Tibial artery (tissue), 4 donors: ENCODE data around the gene RNASEH1.
"Not testable (repeated sequence)": the region's sequence is repeated elsewhere in the genome, so short reads cannot be mapped to it uniquely, and the experiment has no call there.

Experiments used
- DNase-seq, 2 donors: peaks; one replicate each; pipeline ENCODE4 v3.0.0-alpha.2; 2019
- H3K27ac ChIP-seq, 2 donors: fragments of 200-600 bp; sonication (generic) in 1 of 2; 1 replicate in 1 of 2; 2 replicates in 1 of 2; pipeline ENCODE4 v1.5.1; 2018 to 2019; ENCODE audit warnings: mild to moderate bottlenecking in 1 of 2
- H3K27me3 ChIP-seq, 2 donors: fragments of 200-600 bp; sonication (generic) in 1 of 2; one replicate each; pipeline versions ENCODE4 v1.5.1 to v1.6.0; 2016 to 2019
- H3K36me3 ChIP-seq, 3 donors: fragments of 200-600 bp; sonication (generic) in 2 of 3; one replicate each; pipeline ENCODE4 v1.5.1; 2016 to 2019; ENCODE audit warnings: mild to moderate bottlenecking in 2 of 3
- H3K4me1 ChIP-seq, 4 donors: fragments of 200-600 bp; sonication (generic) in 2 of 4; 1 replicate in 3 of 4; 2 replicates in 1 of 4; pipeline ENCODE4 v1.5.1; 2016 to 2019
- H3K4me3 ChIP-seq, 2 donors: fragments of 200-600 bp; sonication (generic) in 1 of 2; 1 replicate in 1 of 2; 2 replicates in 1 of 2; pipeline ENCODE4 v1.5.1; 2018 to 2019; ENCODE audit warnings: mild to moderate bottlenecking in 2 of 2
- H3K9me3 ChIP-seq, 3 donors: fragments of 200-600 bp; sonication (generic) in 1 of 3; one replicate each; pipeline ENCODE4 v1.5.1; 2016 to 2019
- CTCF ChIP-seq, 2 experiments: fragments of 200-600 bp in 1 of 2; fragments of 450-650 bp in 1 of 2; IDR thresholded peaks; one replicate each; pipeline ENCODE4 v1.5.1; 2017 to 2019; ENCODE audit warnings: antibody characterized with exemption in 2 of 2, mild to moderate bottlenecking in 1 of 2, moderate library complexity in 1 of 2
- intact Hi-C: fragments of 100-400 bp; cut with DNase I; formaldehyde crosslinking; loops from one replicate; pipeline ENCODE4 v1.15.0; 2023; ENCODE audit warnings: low total_unique reads

Gene RNASEH1

GRCh38 chr2:3572620-3573019 is 14.5 kb upstream of the RNASEH1 start:
- Histone ChIP-seq H3K4me1 (peaks cover 0 to 26% (median 20%) of the 10 kb centered on the region in 4 donors), H3K4me3 (no peak overlapping the region), H3K9me3 (no peaks in the 10 kb centered on the region), H3K36me3 (peaks cover 11 to 15% (median 12%) of the 10 kb centered on the region in 3 donors), H3K27me3 (no peaks in the 10 kb centered on the region), H3K27ac (no peak overlapping the region)
- no peak for TF ChIP-seq CTCF (IDR thresholded peaks at IDR 0.05)
- intact Hi-C loops = no loop called here
- no peak for DNase-seq

- Histone ChIP-seq H3K4me3 (no peak overlapping the region), H3K4me1 (peaks cover 0 to 13% (median 7%) of the 10 kb centered on the region in 4 donors), H3K27ac (no peak overlapping the region), H3K36me3 (peaks cover 0 to 1% (median 0%) of the 10 kb centered on the region in 3 donors), H3K9me3 (no peaks in the 10 kb centered on the region), H3K27me3 (no peaks in the 10 kb centered on the region)
- intact Hi-C loops = no loop called here
- TF ChIP-seq CTCF (IDR thresholded peaks at IDR 0.05) = no peak
- DNase-seq = no peak
These were observed 13.2 kb upstream of the RNASEH1 start for GRCh38 chr2:3571284-3571683.

- H3K4me3 ChIP-seq, H3K9me3 ChIP-seq, DNase-seq, H3K27me3 ChIP-seq, H3K36me3 ChIP-seq, H3K27ac ChIP-seq, H3K4me1 ChIP-seq, intact Hi-C loops: not testable (repeated sequence)
These were observed 11.5 kb upstream of the RNASEH1 start for GRCh38 chr2:3569656-3570055.

GRCh38 chr2:3566806-3567205 is 8.7 kb upstream of the RNASEH1 start:
- no peak for TF ChIP-seq CTCF (IDR thresholded peaks at IDR 0.05)
- Histone ChIP-seq H3K27me3 (no peaks in the 10 kb centered on the region), H3K27ac (no peak overlapping the region), H3K36me3 (peaks cover 0 to 4% (median 0%) of the 10 kb centered on the region in 3 donors), H3K4me1 (no peaks in the 10 kb centered on the region), H3K4me3 (no peak overlapping the region), H3K9me3 (no peaks in the 10 kb centered on the region)
- intact Hi-C loops = no loop called here
- DNase-seq = no peak

- DNase-seq = no peak
- H3K4me3 ChIP-seq = no peak overlapping the region
- H3K9me3 ChIP-seq = no peaks in the 10 kb centered on the region
- H3K4me1 ChIP-seq = no peaks in the 10 kb centered on the region
- intact Hi-C loops = no loop called here
- no peak for TF ChIP-seq CTCF (IDR thresholded peaks at IDR 0.05)
- H3K27me3 ChIP-seq = no peaks in the 10 kb centered on the region
- H3K27ac ChIP-seq = no peak overlapping the region
- H3K36me3 ChIP-seq = peaks cover 0 to 6% (median 0%) of the 10 kb centered on the region in 3 donors
These were observed 7.0 kb upstream of the RNASEH1 start for GRCh38 chr2:3565117-3565516.

- Histone ChIP-seq H3K27me3 (no peaks in the 10 kb centered on the region), H3K4me3 (no peak overlapping the region), H3K9me3 (no peaks in the 10 kb centered on the region), H3K36me3 (peaks cover 0 to 6% (median 0%) of the 10 kb centered on the region in 3 donors), H3K4me1 (peaks cover 0 to 6% (median 3%) of the 10 kb centered on the region in 4 donors), H3K27ac (no peak overlapping the region)
- intact Hi-C loops = no loop called here
- no peak for DNase-seq
- no peak for TF ChIP-seq CTCF (IDR thresholded peaks at IDR 0.05)
These were observed 5.4 kb upstream of the RNASEH1 start for GRCh38 chr2:3563521-3563976.
